ENCODE data around the gene PRR12. TPM values are rescaled to one million over a fixed set of nuclear protein-coding genes. Genes with fewer than 3 reads are reported as not detected.

Gene PRR12
- total RNA-seq, 1 experiment from 2014 or later = 22.9 TPM

GRCh38 chr19:49552749-49553148 is 38.2 kb upstream of the PRR12 start:
- ChIA-PET POLR2A (interaction anchor here (0.7 kb wide), 1 partner anchor 16 kb away, joined by 4 read pairs; no protein-coding TSS in a partner anchor), CTCF (no interaction called here)
- H3K4me1 ChIP-seq (ENCODE audit: control insufficient read depth, insufficient read depth, low read length) = no peaks in the 10 kb centered on the region
- in situ Hi-C loops (cut with HindIII; ENCODE audit: low pct_unique_long_range_greater_than_20kb, low sequenced_read_pairs) = no loop called here
- intact Hi-C loops (cut with micrococcal nuclease; ENCODE audit: unreplicated experiment) = no loop called here
- H3K4me3 ChIP-seq (ENCODE audit: low read depth in 2 of 2, low read length in 2 of 2) = no peak overlapping the region
- no TSS peak for BruUV-seq (replicated peaks)
- ATAC-seq = no peak
- TF ChIP-seq CTCF (IDR thresholded peaks at IDR 0.05) = no peak
- TF ChIP-seq POLR2AphosphoS5 (IDR thresholded peaks at IDR 0.05; ENCODE audit: low read depth, low read length) = no peak
- no peak for TF ChIP-seq REST (IDR thresholded peaks at IDR 0.05; ENCODE audit: insufficient read depth in 1 of 2, low read depth in 2 of 2, low read length in 1 of 2)
- no peak for TF ChIP-seq TCF7L2 (IDR thresholded peaks at IDR 0.05; ENCODE audit: low read depth, low read length)
- H3K27me3 ChIP-seq (ENCODE audit: control insufficient read depth, insufficient read depth, low read length) = no peaks in the 10 kb centered on the region
- no peaks in the 10 kb centered on the region for H3K9me3 ChIP-seq (ENCODE audit: control insufficient read depth, insufficient read depth, low read depth, low read length)
- no peak overlapping the region for H3K27ac ChIP-seq (ENCODE audit: low read length)
- no peak for DNase-seq (ENCODE audit: low read depth, low spot score)
- no peaks in the 10 kb centered on the region for H3K36me3 ChIP-seq (ENCODE audit: control insufficient read depth, insufficient read depth, low read length)

- Histone ChIP-seq H3K27me3 (ENCODE audit: control insufficient read depth, insufficient read depth, low read length) (no peaks in the 10 kb centered on the region), H3K27ac (ENCODE audit: low read length) (no peak overlapping the region), H3K4me1 (ENCODE audit: control insufficient read depth, insufficient read depth, low read length) (no peaks in the 10 kb centered on the region), H3K36me3 (ENCODE audit: control insufficient read depth, insufficient read depth, low read length) (no peaks in the 10 kb centered on the region; the same call in 1 of the 2 replicates), H3K4me3 (ENCODE audit: low read depth in 2 of 2, low read length in 2 of 2) (no peak overlapping the region), H3K9me3 (ENCODE audit: control insufficient read depth, insufficient read depth, low read depth, low read length) (no peaks in the 10 kb centered on the region)
- ATAC-seq (no peak), DNase-seq (ENCODE audit: low read depth, low spot score) (no peak)
- ChIA-PET CTCF (no interaction called here), POLR2A (no interaction called here)
- BruUV-seq (replicated peaks) = no TSS peak
- TF ChIP-seq CTCF (IDR thresholded peaks at IDR 0.05) (no peak), POLR2AphosphoS5 (IDR thresholded peaks at IDR 0.05; ENCODE audit: low read depth, low read length) (no peak), SIN3A (IDR thresholded peaks at IDR 0.05; ENCODE audit: borderline replicate concordance, insufficient read depth, low read depth, low read length) (no peak), REST (IDR thresholded peaks at IDR 0.05; ENCODE audit: insufficient read depth in 1 of 2, low read depth in 2 of 2, low read length in 1 of 2) (no peak), TCF7L2 (IDR thresholded peaks at IDR 0.05; ENCODE audit: low read depth, low read length) (no peak)
- intact Hi-C loops (cut with micrococcal nuclease; ENCODE audit: unreplicated experiment) (no loop called here), in situ Hi-C loops (cut with HindIII; ENCODE audit: low pct_unique_long_range_greater_than_20kb, low sequenced_read_pairs) (no loop called here)
Measured at GRCh38 chr19:49553451-49554271, 37.3 kb upstream of the PRR12 start.
